Endothelial cell of umbilical vein (primary cell): Measurements from ENCODE around the gene ATP1A4. TPM values are rescaled to one million over a fixed set of nuclear protein-coding genes. Genes with fewer than 3 reads are reported as not detected.

Experiments
- BruUV-seq: library from RNA; stranded (reverse); fragments of 400-500 nt; replicated peaks from 2 replicates; lab custom pipeline; 2021; lab: Mats Ljungman, UMichigan
- CTCF ChIA-PET: fragments of 300-600, 350-600 bp; sonication (Branson Sonifier 250); formaldehyde crosslinking; loops from one replicate; lab custom pipeline; 2021; ENCODE audit warnings: antibody characterized with exemption, inconsistent platforms; lab: Charles Lee
- POLR2A ChIA-PET: fragments of 300-600, 350-600 bp; sonication (Branson Sonifier 250); formaldehyde crosslinking; loops from one replicate; lab custom pipeline; 2021; ENCODE audit warnings: antibody characterized with exemption, inconsistent platforms; lab: Charles Lee
- DNase-seq: peaks from one replicate; pipeline ENCODE4 v3.0.0-alpha.2; 2011; ENCODE audit warnings: low read depth, low spot score
- FAIRE-seq: peaks from 2 replicates; lab custom pipeline; 2011; peaks lifted over from hg19 to GRCh38; lab: Jason Lieb, UNC
- H2AFZ ChIP-seq: 2 replicates; pipeline ENCODE4 v1.6.0; 2012; ENCODE audit warnings: low read depth, low read length, control low read depth, inconsistent platforms
- H3K27ac ChIP-seq: 2 replicates; pipeline ENCODE4 v1.5.1; 2011; ENCODE audit warnings: low read depth, mild to moderate bottlenecking, control low read depth, low read length, moderate library complexity; ENCODE audit not compliant: insufficient read depth
- H3K27me3 ChIP-seq, 2 experiments: 2 replicates each; pipeline versions ENCODE4 v1.6.0 to v1.6.1; 2011; ENCODE audit warnings: low read length in 2 of 2, mixed read lengths in 1 of 2; ENCODE audit not compliant: control insufficient read depth in 2 of 2, insufficient read depth in 2 of 2
- H3K36me3 ChIP-seq, 2 experiments: 2 replicates in 1 of 2; 3 replicates in 1 of 2; pipeline ENCODE4 v1.5.1; 2011; ENCODE audit warnings: low read length in 2 of 2, mild to moderate bottlenecking in 1 of 2, moderate library complexity in 1 of 2; ENCODE audit not compliant: control insufficient read depth in 2 of 2, insufficient read depth in 2 of 2; ENCODE audit errors: extremely low read depth in 1 of 2
- H3K4me1 ChIP-seq: 3 replicates; pipeline ENCODE4 v1.5.1; 2011; ENCODE audit warnings: mild to moderate bottlenecking, low read length; ENCODE audit not compliant: control insufficient read depth, insufficient read depth; ENCODE audit errors: extremely low read depth
- H3K4me2 ChIP-seq: 2 replicates; pipeline ENCODE4 v1.6.1; 2011; ENCODE audit warnings: low read length, control low read depth, mixed read lengths; ENCODE audit not compliant: insufficient read depth
- H3K4me3 ChIP-seq, 3 experiments: fragments of 200-600 bp in 1 of 3; sonication (generic), shearing (Covaris generic) in 1 of 3; replicated peaks in 1 of 3; 2 replicates each; pipeline ENCODE4 v1.5.1; 2011 to 2016; ENCODE audit warnings: control low read depth in 3 of 3, low read length in 3 of 3, mild to moderate bottlenecking in 2 of 3, inconsistent platforms in 1 of 3, low read depth in 1 of 3, moderate library complexity in 1 of 3; ENCODE audit not compliant: insufficient read depth in 1 of 3
- H3K79me2 ChIP-seq: 2 replicates; pipeline ENCODE4 v1.6.0; 2012; ENCODE audit warnings: low read length, inconsistent platforms; ENCODE audit not compliant: control insufficient read depth, insufficient read depth
- H3K9ac ChIP-seq: replicated peaks from 2 replicates; pipeline ENCODE3; 2011; ENCODE audit warnings: low read length, control low read depth; ENCODE audit not compliant: insufficient read depth; ENCODE audit errors: extremely low read depth
- H3K9me1 ChIP-seq: replicated peaks from 3 replicates; pipeline ENCODE4 v1.6.0; 2011; ENCODE audit warnings: mild to moderate bottlenecking, low read length; ENCODE audit not compliant: control insufficient read depth, insufficient read depth; ENCODE audit errors: extremely low read depth
- H3K9me3 ChIP-seq: replicated peaks from 2 replicates; pipeline ENCODE4 v1.5.1; 2012; ENCODE audit warnings: low read length, inconsistent platforms; ENCODE audit not compliant: control insufficient read depth, insufficient read depth
- H4K20me1 ChIP-seq: replicated peaks from 2 replicates; pipeline ENCODE3; 2011; ENCODE audit warnings: mild to moderate bottlenecking, low read length; ENCODE audit not compliant: control insufficient read depth, insufficient read depth; ENCODE audit errors: extremely low read depth
- EZH2 ChIP-seq: IDR thresholded peaks from 2 replicates; pipeline ENCODE4 v1.6.1; 2012; ENCODE audit warnings: borderline replicate concordance, low read depth, mild to moderate bottlenecking, moderate library complexity, low read length, inconsistent platforms; ENCODE audit not compliant: severe bottlenecking
- FOS ChIP-seq: IDR thresholded peaks from 2 replicates; pipeline ENCODE4 v1.6.1; 2011; ENCODE audit warnings: mild to moderate bottlenecking, low read length, moderate library complexity, borderline replicate concordance; ENCODE audit not compliant: insufficient read depth
- GATA2 ChIP-seq: IDR thresholded peaks from 2 replicates; pipeline ENCODE4 v1.7.0; 2011; ENCODE audit warnings: low read depth, mild to moderate bottlenecking, moderate library complexity, mixed read lengths, low read length; ENCODE audit not compliant: insufficient read length, insufficient read depth
- JUN ChIP-seq: IDR thresholded peaks from 2 replicates; pipeline ENCODE4 v1.6.1; 2011; ENCODE audit warnings: borderline replicate concordance, low read depth; ENCODE audit not compliant: insufficient read length, insufficient read depth
- MAX ChIP-seq: IDR thresholded peaks from 2 replicates; pipeline ENCODE4 v1.6.1; 2011; ENCODE audit not compliant: insufficient read depth, insufficient read length
- MYC ChIP-seq: IDR thresholded peaks from one replicate; pipeline ENCODE4 v1.6.1; 2011; ENCODE audit warnings: mild to moderate bottlenecking, low read depth, low read length
- POLR2A ChIP-seq: IDR thresholded peaks from 2 replicates; pipeline ENCODE4 v1.6.1; 2012; ENCODE audit warnings: low read depth, mild to moderate bottlenecking, control low read depth, low read length
- POLR2AphosphoS5 ChIP-seq: IDR thresholded peaks from 2 replicates; pipeline ENCODE4 v1.6.1; 2012; ENCODE audit warnings: low read depth, mild to moderate bottlenecking, control low read depth, low read length, moderate library complexity; ENCODE audit not compliant: insufficient read depth
- dilution Hi-C: fragments of 300-500 bp; cut with MboI; formaldehyde crosslinking; loops from one replicate; pipeline ENCODE4 v1.15.0; 2019; ENCODE audit warnings: low sequenced_read_pairs; ENCODE audit not compliant: extremely low pct_ligation_motif_present
- intact Hi-C: fragments of 100-400 bp; cut with micrococcal nuclease; formaldehyde crosslinking; loops from one replicate; pipeline ENCODE4 v1.10.0; 2022
- polyA plus RNA-seq, 4 experiments: library from polyadenylated mRNA; depleted of rRNA in 3 of 4; stranded (reverse) in 3 of 4; unstranded in 1 of 4; fragments of >200 nt; gene quantifications; 2 replicates each; pipeline versions ENCODE4 v1.2.1 to v1.2.3, GENCODE V29; 2011 to 2012; ENCODE audit warnings: missing spikeins in 1 of 4
- total RNA-seq: library from RNA; stranded (reverse); gene quantifications from 2 replicates; pipeline ENCODE4 v1.2.3, GENCODE V29; 2021
- TF ChIP-seq, protein P1 (sequence below), 2 donors: IDR thresholded peaks; 1 replicate in 1 of 2; 2 replicates in 1 of 2; pipeline ENCODE4 v1.5.1; 2011; ENCODE audit warnings: low read length in 2 of 2, mild to moderate bottlenecking in 2 of 2, moderate library complexity in 2 of 2, control low read depth in 1 of 2, inconsistent platforms in 1 of 2, low read depth in 1 of 2; ENCODE audit not compliant: insufficient read depth in 1 of 2; ENCODE audit errors: extremely low read depth in 1 of 2

ATP1A4 gene
- total and polyA plus RNA-seq, 2 donors (not counting 3 experiments of a cell fraction or from before 2014, with no cell fraction given): not detected

- Histone ChIP-seq H3K9me1 (no peaks in the 10 kb centered on the region), H3K36me3 (peaks cover 33 to 51% of the 10 kb centered on the region in 2 experiments), H3K4me2 (no peak overlapping the region), H2AFZ (no peak overlapping the region), H3K9ac (no peak overlapping the region), H3K4me1 (no peaks in the 10 kb centered on the region), H4K20me1 (no peaks in the 10 kb centered on the region), H3K79me2 (no peaks in the 10 kb centered on the region), H3K9me3 (no peaks in the 10 kb centered on the region), H3K27ac (no peak overlapping the region), H3K27me3 (no peaks in the 10 kb centered on the region), H3K4me3 (no peak overlapping the region)
- TF ChIP-seq GATA2: no peak
- TF ChIP-seq MAX: no peak
- intact Hi-C loops (no loop called here), dilution Hi-C loops (no loop called here)
- FAIRE-seq: no peak
- POLR2A ChIA-PET: no interaction called here
- CTCF ChIA-PET: interaction anchor here (2.3 to 10.1 kb wide), 3 partner anchors 28 to 66 kb away, joined by 7 to 61 read pairs (median 14); no protein-coding TSS in a partner anchor
- no peak for DNase-seq
- BruUV-seq: no TSS peak
Observed at GRCh38 chr1:160225345-160225744, 73.9 kb downstream of the ATP1A4 start.

- intact Hi-C loops (no loop called here), dilution Hi-C loops (no loop called here)
Observed at GRCh38 chr1:160226623-160227022, 75.2 kb downstream of the ATP1A4 start.

More at GRCh38 chr1:160226623-160227022, 75.2 kb downstream of the ATP1A4 start:
- CTCF ChIA-PET: interaction anchor here (1.2 to 10.1 kb wide), 5 partner anchors 7 to 65 kb away, joined by 7 to 61 read pairs (median 14); no protein-coding TSS in a partner anchor
- Histone ChIP-seq H3K9ac (no peak overlapping the region), H3K9me3 (no peaks in the 10 kb centered on the region), H3K79me2 (no peaks in the 10 kb centered on the region), H2AFZ (no peak overlapping the region), H3K27me3 (no peaks in the 10 kb centered on the region), H3K4me1 (no peaks in the 10 kb centered on the region), H3K9me1 (no peaks in the 10 kb centered on the region), H3K4me2 (no peak overlapping the region), H3K36me3 (peaks cover 37 to 45% of the 10 kb centered on the region in 2 experiments), H3K27ac (no peak overlapping the region), H4K20me1 (no peaks in the 10 kb centered on the region), H3K4me3 (no peak overlapping the region)
- no peak for FAIRE-seq
- no TSS peak for BruUV-seq
- no peak for DNase-seq
- POLR2A ChIA-PET: no interaction called here
- TF ChIP-seq MYC: no peak
- TF ChIP-seq MAX: no peak
- TF ChIP-seq POLR2AphosphoS5: no peak
- TF ChIP-seq POLR2A: no peak
- TF ChIP-seq GATA2: no peak
- TF ChIP-seq JUN: no peak
- TF ChIP-seq, protein P1, sequence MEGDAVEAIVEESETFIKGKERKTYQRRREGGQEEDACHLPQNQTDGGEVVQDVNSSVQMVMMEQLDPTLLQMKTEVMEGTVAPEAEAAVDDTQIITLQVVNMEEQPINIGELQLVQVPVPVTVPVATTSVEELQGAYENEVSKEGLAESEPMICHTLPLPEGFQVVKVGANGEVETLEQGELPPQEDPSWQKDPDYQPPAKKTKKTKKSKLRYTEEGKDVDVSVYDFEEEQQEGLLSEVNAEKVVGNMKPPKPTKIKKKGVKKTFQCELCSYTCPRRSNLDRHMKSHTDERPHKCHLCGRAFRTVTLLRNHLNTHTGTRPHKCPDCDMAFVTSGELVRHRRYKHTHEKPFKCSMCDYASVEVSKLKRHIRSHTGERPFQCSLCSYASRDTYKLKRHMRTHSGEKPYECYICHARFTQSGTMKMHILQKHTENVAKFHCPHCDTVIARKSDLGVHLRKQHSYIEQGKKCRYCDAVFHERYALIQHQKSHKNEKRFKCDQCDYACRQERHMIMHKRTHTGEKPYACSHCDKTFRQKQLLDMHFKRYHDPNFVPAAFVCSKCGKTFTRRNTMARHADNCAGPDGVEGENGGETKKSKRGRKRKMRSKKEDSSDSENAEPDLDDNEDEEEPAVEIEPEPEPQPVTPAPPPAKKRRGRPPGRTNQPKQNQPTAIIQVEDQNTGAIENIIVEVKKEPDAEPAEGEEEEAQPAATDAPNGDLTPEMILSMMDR (IDR thresholded peaks at IDR 0.05; ENCODE audit: extremely low read depth in 1 of 2, insufficient read depth in 1 of 2, low read depth in 1 of 2, low read length in 2 of 2): no peak
- no peak for TF ChIP-seq FOS
- no peak for TF ChIP-seq EZH2
